RWPE1 (cell line): ENCODE measurements around the gene IRX4.

Source experiments
- CTCF ChIA-PET: fragments of 350-600 bp; sonication (Branson Sonifier 250); formaldehyde crosslinking; extraction: SDS; loops from one replicate; lab custom pipeline; 2021; lab: Yijun Ruan, JAX
- POLR2A ChIA-PET: fragments of 400-600 bp; formaldehyde crosslinking; extraction: SDS; loops from one replicate; lab custom pipeline; 2020; ENCODE audit warnings: antibody characterized with exemption; ENCODE audit not compliant: low non-redundant PET; lab: Yijun Ruan, JAX
- DNase-seq: peaks from one replicate; pipeline ENCODE4 v3.0.0; 2012; ENCODE audit warnings: low spot score
- H3K27ac ChIP-seq: fragments of 450-650 bp; 2 replicates; pipeline ENCODE4 v1.5.1; 2017
- TF ChIP-seq, protein P1 (sequence below): fragments of 450-650 bp; conservative IDR thresholded peaks from 2 replicates; pipeline ENCODE4 v1.5.1; 2017; ENCODE audit warnings: low read depth, mild to moderate bottlenecking

Gene IRX4

DNA sequence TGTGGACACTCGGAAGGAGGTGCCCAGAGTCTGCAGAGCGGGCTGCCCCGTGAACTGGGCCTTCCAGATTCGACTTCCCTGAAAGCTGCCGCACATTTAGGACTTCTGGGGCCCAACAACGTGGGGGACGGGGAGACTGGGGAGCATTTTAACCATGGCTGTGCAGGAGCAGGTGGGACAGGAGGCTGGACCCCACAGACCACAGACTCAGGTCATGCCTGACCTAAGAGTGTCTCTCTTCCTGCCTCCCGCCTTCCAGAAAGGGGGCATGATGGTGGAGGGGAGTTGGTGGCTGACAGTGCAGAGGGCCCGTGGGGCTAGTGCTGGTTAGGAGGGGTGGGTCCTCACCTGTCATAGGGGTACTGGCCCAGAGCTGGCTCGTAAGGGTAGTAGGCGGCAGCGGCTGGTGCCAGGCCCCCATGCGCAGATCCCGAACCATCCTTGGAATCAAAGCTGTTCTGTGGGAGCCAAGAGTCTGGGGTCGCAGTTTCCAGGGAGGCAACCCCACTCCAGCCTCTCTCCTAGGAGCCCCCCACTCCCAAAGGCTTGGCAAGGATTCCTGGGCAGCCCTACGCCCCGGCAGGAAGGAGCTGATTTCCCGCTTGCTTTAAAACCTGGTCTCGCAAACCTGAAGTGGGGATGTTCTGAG lies 2.2 kb downstream of the IRX4 start:
- H3K27ac ChIP-seq, result peak overlapping the region; percentile 96
- no peak for DNase-seq
- TF ChIP-seq, protein P1, sequence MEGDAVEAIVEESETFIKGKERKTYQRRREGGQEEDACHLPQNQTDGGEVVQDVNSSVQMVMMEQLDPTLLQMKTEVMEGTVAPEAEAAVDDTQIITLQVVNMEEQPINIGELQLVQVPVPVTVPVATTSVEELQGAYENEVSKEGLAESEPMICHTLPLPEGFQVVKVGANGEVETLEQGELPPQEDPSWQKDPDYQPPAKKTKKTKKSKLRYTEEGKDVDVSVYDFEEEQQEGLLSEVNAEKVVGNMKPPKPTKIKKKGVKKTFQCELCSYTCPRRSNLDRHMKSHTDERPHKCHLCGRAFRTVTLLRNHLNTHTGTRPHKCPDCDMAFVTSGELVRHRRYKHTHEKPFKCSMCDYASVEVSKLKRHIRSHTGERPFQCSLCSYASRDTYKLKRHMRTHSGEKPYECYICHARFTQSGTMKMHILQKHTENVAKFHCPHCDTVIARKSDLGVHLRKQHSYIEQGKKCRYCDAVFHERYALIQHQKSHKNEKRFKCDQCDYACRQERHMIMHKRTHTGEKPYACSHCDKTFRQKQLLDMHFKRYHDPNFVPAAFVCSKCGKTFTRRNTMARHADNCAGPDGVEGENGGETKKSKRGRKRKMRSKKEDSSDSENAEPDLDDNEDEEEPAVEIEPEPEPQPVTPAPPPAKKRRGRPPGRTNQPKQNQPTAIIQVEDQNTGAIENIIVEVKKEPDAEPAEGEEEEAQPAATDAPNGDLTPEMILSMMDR, result no peak
- ChIA-PET POLR2A (no interaction called here), CTCF (no interaction called here)

DNA sequence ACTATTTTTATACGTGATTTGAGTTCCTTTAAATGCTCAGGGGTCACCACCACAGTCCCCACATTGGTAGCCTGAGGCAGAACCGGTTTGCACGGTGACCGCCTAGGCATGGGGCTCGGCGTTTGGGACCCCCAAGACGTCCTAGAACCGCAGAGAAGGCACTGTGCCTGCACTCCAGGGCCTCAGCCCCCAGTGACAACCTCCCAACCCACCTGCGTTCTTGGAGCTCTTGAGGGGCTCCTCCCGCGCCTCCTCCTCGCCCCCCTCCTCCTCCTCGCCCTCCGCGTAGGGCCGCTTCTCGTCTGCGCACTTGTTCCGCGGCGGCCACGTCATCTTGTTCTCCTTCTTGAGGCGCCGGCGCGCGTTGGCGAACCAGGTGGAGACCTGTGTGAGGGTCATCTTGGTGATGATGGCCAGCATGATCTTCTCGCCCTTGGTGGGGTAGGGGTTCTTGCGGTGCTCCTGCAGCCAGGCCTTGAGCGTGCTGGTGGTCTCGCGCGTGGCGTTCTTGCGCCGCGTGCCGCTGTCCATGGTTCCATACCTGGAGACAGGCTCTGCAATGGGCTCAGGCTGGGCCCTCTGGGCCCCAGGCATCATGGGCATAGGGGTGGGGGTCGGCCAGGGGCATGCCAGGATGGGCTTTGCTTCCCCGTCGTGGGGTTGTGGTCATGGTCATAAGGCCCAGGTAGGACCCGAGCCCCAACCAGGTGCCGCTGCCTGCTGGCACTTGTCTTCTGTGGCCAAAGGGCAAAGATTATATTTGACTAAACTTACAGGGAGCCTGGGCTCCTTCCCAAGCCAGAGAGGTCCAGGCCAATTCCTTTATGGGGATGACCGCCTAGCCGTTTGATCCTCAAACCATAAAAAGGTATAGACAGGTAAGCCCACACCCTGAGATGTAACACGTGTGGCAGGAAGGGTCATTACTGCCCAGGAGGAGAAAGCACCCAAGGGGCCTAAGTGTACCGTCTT lies 3.1 kb downstream of the IRX4 start:
- peak overlapping the region; percentile 96 for H3K27ac ChIP-seq
- POLR2A ChIA-PET, result no interaction called here
- TF ChIP-seq, protein P1, result no peak
- no peak for DNase-seq
- CTCF ChIA-PET, result interaction anchor here (0.6 kb wide), 1 partner anchor 19 kb away, joined by 3 read pairs; no protein-coding TSS in a partner anchor

DNA sequence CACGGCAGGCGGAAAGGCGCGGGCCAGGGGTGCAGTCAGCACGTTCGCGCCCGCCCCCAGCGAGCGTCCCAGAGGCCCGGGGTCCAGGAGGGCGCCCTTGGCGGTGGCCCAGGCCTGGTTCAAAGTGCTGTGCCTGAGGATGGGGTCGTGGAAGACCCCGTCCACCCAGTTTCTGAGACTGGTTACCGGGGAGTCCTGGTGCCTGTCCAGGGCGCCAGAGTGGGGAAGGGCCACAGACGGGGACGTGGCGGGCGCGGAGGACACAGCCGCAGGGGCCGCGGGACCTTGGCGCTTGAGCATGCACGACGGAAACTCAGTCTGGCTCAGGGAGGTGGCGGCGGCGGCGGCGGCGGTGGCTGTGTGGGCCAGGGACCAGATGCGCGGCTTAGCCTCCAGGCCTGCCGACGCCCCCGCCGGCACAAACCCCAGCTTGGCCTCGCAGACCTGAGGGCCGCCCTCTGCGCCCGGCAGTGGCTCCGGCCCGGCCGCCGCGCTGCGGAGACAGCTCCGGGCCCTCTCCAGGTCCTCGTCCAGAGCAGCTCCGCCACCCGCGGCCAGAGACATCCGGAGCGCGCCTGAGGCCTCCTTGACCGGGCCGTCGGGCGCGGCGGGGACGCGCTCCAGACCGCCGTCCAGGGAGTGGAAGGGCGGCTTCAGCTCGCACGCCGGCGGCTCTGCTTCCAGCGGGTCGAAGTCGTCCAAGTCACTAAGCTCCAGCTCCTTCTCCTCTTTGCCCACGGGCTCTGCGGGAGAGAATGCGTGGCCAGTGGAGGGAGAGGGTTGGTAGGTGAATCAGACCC lies 4.5 kb downstream of the IRX4 start:
- ChIA-PET CTCF (no interaction called here), POLR2A (interaction anchor here (0.7 kb wide), 1 partner anchor 14 kb away, joined by 3 read pairs; no protein-coding TSS in a partner anchor)
- no peak for DNase-seq
- TF ChIP-seq, protein P1, result no peak
- H3K27ac ChIP-seq, result 0 out of 2 replicates have a peak overlapping the region, but pooled peaks have one; percentile 96

DNA sequence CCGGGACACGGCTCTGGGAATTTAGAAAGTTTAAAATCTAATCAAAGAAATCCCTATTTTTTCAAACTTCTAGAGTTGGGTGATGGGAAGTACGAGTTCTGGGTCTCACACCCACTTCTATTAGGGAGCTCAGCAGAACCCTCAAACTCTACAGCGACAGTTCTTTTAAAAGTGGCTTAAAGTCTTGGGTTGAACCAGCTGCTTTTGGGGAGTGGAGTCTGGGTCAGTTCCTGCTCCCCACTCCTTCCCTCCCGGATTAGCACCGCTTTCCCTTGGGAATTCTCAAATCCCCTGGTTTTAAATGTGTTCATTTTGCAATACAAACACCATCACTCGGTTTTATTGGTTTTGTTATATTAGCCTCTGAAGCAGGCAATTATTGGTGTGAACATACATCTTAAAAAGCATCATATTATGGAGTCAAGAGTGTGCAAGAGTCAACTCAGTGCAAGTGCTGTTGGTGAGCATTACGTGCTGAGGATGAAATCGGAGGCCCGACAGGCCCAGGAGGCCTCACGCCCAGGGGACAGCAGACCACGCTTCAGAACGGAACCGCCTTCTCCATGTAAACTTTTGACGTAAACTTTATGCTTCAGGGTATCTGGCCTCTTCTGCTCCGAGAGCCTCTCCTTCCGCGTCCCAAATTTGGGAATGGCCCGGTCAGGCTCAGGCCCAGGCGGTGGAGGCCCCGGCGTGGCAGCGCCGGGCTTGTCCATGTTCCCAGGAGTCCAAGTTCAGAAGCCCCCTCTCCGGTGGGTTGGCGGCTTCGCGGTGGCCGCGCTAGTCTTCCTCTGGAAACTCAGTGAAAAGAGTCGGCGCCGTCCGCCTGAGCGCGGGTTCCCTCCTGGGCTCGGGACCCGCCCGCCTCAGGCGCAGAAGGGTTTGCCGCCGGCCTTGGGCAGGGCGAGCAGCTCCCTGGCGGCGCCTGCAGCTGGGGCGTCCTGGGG lies 5.3 kb downstream of the IRX4 start:
- TF ChIP-seq, protein P1, result no peak
- DNase-seq, result no peak
- no peak overlapping the region for H3K27ac ChIP-seq
- POLR2A ChIA-PET, result no interaction called here
- CTCF ChIA-PET, result interaction anchor here (0.6 kb wide), 1 partner anchor 120 kb away, joined by 3 read pairs; no protein-coding TSS in a partner anchor

DNA sequence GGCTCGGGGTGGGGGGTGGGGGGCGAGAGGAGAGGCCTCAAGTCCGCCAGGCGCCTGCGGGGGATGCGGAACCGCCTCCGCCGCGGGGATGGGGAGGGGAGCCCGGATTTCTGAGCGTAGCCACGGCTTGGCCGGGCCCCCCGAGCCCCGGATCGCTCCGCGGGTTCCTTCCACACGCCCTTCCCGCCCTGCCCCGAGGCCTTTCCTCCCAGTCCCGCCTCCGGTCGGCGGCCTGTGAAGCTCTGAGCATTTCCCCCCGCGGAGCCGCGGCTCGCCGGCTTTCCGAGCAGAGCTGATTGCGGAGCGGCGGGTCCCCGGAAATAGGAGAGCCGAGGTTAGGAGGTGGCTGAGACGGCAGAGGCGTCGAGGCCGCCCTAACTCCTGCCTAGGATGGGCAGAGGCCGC lies 6.1 kb downstream of the IRX4 start:
- CTCF ChIA-PET, result no interaction called here
- no peak overlapping the region for H3K27ac ChIP-seq
- TF ChIP-seq, protein P1, result no peak
- POLR2A ChIA-PET, result no interaction called here
- DNase-seq, result no peak
